ENCODE data around the gene MAST2.

DNA sequence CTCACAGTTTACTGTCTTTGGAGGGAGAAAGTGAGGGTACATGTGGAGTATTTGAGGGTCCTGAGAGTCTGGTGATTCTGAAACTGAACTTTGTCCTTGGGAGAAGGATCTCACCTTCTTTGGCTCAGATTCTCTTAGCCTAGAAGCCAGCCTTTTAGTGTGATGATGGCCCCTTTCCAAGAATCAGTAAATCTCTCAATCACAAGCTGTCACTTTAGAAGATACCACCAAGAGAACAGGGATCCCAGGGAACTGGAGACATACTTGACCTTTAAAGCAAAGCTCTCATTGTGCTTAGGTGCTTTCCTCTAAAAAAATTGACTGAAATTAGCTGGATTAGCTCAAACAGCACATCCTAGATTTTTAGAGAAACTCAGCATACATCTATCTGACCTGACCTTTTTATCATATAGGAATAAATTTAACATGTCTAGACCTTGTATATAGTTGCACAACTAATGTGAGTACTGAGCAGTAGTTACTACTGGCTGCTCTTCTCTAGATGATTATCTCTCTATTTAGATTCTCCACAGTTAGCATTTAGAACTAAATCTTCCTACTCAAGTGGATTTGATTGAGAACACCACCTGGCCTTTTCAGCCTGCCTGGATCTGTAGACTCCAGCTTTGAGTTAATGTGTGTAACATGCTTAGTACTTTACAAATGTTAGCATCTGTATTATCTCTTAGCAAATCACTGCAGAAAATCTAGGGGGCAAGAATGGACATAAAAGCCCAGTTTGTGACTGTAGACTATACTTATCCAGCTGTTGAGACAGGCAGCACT lies 157.7 kb downstream of the MAST2 start:
- TF ChIP-seq CREB1 (IDR thresholded peaks at IDR 0.05) (no peak), CREB1 (CRISPR knock-in tag; IDR thresholded peaks at IDR 0.05) (no peak), SMAD3 (CRISPR knock-in tag; conservative IDR thresholded peaks at IDR 0.05) (no peak), THRAP3 (IDR thresholded peaks at IDR 0.05; ENCODE audit: borderline replicate concordance) (no peak), POLR2AphosphoS2 (IDR thresholded peaks at IDR 0.05; ENCODE audit: low read length) (no peak), POLR2A (conservative IDR thresholded peaks at IDR 0.05) (no peak), ESRRB (CRISPR knock-in tag; IDR thresholded peaks at IDR 0.05; ENCODE audit: borderline replicate concordance) (no peak)
- TF ChIP-seq, protein P1, sequence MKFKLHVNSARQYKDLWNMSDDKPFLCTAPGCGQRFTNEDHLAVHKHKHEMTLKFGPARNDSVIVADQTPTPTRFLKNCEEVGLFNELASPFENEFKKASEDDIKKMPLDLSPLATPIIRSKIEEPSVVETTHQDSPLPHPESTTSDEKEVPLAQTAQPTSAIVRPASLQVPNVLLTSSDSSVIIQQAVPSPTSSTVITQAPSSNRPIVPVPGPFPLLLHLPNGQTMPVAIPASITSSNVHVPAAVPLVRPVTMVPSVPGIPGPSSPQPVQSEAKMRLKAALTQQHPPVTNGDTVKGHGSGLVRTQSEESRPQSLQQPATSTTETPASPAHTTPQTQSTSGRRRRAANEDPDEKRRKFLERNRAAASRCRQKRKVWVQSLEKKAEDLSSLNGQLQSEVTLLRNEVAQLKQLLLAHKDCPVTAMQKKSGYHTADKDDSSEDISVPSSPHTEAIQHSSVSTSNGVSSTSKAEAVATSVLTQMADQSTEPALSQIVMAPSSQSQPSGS (CRISPR knock-in tag; IDR thresholded peaks at IDR 0.05), result no peak
- TF ChIP-seq, protein P2, sequence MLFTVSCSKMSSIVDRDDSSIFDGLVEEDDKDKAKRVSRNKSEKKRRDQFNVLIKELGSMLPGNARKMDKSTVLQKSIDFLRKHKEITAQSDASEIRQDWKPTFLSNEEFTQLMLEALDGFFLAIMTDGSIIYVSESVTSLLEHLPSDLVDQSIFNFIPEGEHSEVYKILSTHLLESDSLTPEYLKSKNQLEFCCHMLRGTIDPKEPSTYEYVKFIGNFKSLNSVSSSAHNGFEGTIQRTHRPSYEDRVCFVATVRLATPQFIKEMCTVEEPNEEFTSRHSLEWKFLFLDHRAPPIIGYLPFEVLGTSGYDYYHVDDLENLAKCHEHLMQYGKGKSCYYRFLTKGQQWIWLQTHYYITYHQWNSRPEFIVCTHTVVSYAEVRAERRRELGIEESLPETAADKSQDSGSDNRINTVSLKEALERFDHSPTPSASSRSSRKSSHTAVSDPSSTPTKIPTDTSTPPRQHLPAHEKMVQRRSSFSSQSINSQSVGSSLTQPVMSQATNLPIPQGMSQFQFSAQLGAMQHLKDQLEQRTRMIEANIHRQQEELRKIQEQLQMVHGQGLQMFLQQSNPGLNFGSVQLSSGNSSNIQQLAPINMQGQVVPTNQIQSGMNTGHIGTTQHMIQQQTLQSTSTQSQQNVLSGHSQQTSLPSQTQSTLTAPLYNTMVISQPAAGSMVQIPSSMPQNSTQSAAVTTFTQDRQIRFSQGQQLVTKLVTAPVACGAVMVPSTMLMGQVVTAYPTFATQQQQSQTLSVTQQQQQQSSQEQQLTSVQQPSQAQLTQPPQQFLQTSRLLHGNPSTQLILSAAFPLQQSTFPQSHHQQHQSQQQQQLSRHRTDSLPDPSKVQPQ (CRISPR knock-in tag; IDR thresholded peaks at IDR 0.05; ENCODE audit: borderline replicate concordance), result no peak
- TF ChIP-seq, protein P3, sequence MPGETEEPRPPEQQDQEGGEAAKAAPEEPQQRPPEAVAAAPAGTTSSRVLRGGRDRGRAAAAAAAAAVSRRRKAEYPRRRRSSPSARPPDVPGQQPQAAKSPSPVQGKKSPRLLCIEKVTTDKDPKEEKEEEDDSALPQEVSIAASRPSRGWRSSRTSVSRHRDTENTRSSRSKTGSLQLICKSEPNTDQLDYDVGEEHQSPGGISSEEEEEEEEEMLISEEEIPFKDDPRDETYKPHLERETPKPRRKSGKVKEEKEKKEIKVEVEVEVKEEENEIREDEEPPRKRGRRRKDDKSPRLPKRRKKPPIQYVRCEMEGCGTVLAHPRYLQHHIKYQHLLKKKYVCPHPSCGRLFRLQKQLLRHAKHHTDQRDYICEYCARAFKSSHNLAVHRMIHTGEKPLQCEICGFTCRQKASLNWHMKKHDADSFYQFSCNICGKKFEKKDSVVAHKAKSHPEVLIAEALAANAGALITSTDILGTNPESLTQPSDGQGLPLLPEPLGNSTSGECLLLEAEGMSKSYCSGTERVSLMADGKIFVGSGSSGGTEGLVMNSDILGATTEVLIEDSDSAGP (CRISPR knock-in tag; IDR thresholded peaks at IDR 0.05), result no peak
